ENCODE data around the gene FAM216A. TPM values are rescaled to one million over a fixed set of nuclear protein-coding genes. Genes with fewer than 3 reads are reported as not detected.

Gene FAM216A
- 17.5 to 20.1 TPM (median 18.4 TPM) in 5 replicates for total RNA-seq (2022; extraction: Qiagen RNA extraction)

GRCh38 chr12:110468214-110469048 is at the start of gene FAM216A, which contains the start of gene GPN3:
TSS of gene FAM216A (plus strand) at chr12:110468845. CDS start at chr12:110468876, 31 bp downstream.
TSS of gene GPN3 (minus strand) at chr12:110468257. CDS start at chr12:110468203, 54 bp downstream.

DNA sequence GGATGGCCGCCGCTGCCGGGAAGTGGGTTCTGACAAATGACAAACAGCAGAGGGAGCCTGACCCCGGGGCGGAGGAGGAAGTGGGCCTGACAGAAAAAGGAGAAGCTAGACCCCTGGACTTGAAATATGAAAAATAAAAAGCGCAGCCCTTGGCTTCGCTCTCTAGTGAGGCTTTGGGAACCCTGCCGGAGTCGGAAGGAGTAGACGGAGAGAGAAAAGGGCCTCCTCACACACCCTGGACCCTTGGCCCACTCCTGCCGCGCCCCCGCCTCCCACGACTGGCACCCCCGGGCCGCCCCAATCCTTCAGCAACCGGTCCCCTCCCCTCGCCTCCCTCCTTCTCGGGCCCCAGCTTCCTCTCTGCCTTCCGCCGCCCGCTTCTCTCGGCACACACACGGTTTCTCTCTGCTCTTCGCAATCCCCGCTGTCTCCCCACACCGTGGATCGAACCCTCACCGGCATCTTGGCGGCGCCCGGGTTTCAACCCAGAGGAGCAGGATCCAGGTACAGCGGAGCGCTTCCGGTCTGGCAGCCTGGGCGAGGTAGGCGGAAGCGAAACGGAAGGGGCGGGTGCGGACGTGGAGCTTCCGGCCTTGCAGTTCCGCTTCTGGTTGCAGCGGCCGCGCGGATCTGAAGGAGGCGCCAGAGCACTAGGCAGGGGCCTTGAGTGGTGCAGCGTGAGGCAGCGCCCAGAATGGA is 18.7 kb upstream of the FAM216A start, which contains the start of gene ARPC3:
ARPC3 (minus strand) TSS at position 539 of the 699 bp plus-strand sequence; CDS start at position 462, 77 bp downstream.

DNA sequence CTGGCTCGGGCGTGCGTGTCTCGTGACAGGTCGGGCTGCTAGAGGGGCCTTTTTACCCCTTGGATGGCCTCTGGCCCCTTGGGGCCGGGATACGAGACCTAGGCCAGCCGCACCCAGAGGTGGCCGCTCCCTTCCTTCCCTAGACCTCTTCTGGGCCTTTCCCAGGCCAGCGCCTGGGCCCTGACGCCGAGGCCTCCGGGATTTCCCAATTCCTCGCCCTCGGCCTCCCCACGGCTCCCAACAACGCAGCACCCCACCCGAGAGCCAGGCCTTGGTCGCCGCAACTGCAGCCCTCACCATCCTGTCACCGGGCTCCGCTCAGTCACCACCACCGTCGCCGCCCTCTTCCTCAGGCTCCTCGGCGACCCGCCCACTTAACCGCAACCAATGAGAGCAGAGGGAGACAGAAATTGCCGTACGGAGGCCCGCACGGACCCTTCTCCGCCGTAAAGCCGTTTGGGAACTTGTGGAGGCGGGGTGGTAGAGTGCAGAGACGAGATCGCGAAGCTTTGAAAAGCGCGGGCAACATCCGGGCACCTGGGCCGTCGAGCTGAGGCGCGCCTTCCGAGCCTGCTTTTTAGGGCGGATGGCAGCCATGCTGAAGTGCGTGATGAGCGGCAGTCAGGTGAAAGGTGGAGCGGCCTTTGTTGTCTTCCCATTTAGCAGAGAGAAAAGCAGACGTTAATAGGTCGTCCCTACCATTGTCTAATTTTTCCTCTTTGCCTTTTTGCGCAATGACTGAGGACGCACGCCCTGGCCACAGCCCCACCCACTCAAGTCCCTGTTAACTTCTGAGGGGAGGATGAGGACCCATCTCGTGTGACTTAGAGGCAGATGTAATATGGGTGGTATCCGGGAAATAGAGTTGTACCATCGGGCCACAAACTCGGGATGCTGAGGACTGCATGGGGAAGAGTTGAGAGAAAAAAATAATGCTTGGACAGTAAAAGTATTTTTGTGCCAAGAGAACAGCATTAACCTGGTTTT is 33.4 kb downstream of the FAM216A start, which contains the start of the genes RAD9B and VPS29:
RAD9B (plus strand) TSS at position 580 of the 987 bp plus-strand sequence; CDS start at position 587, 7 bp downstream.
VPS29 (minus strand) TSS at position 360 of the 987 bp plus-strand sequence; CDS start at position 300, 60 bp downstream.

Other genes starting within 250 kb of the FAM216A start
- gene ATP2A2, start 187.6 kb upstream of the FAM216A start, total RNA-seq (2022; extraction: Qiagen RNA extraction) = 232 to 280 TPM (median 270 TPM) in 5 replicates
- gene ANAPC7, start 65.1 kb upstream of the FAM216A start, total RNA-seq (2022; extraction: Qiagen RNA extraction) = 46.4 to 54.7 TPM (median 49.7 TPM) in 5 replicates
- gene ARPC3, start 18.5 kb upstream of the FAM216A start, total RNA-seq (2022; extraction: Qiagen RNA extraction) = 433 to 773 TPM (median 446 TPM) in 5 replicates
- 31.7 to 35.7 TPM (median 32.1 TPM) in 5 replicates for gene GPN3, start 588 bp upstream of the FAM216A start, total RNA-seq (2022; extraction: Qiagen RNA extraction)
- 143 to 164 TPM (median 156 TPM) in 5 replicates for gene VPS29, start 33.3 kb downstream of the FAM216A start, total RNA-seq (2022; extraction: Qiagen RNA extraction)
- gene RAD9B, start 33.5 kb downstream of the FAM216A start, total RNA-seq (2022; extraction: Qiagen RNA extraction) = 0.22 to 0.32 TPM (median 0.26 TPM) in 5 replicates
- gene PPTC7, start 114.5 kb downstream of the FAM216A start, total RNA-seq (2022; extraction: Qiagen RNA extraction) = 29.0 to 33.6 TPM (median 32.0 TPM) in 5 replicates
- 27.1 to 32.8 TPM (median 31.6 TPM) in 5 replicates for gene TCTN1, start 145.3 kb downstream of the FAM216A start, total RNA-seq (2022; extraction: Qiagen RNA extraction)
- gene HVCN1, start 220.3 kb downstream of the FAM216A start, total RNA-seq (2022; extraction: Qiagen RNA extraction) = 0.40 to 0.86 TPM (median 0.72 TPM) in 5 replicates